HG03469 (cell line): Measurements from ENCODE around the gene UQCR11.
A peak's percentile ranks its signal among the peaks of the same experiment; 100 is the strongest.
"Not testable (repeated sequence)": the region's sequence is repeated elsewhere in the genome, so short reads cannot be mapped to it uniquely, and the experiment has no call there.

ENCODE experiments used
- ATAC-seq: cut with Tn5 transposase; IDR thresholded peaks from one replicate; pipeline ENCODE4 v1.9.1; 2021; ENCODE audit warnings: mild to moderate bottlenecking, moderate library complexity, moderate number of reproducible peaks; ENCODE audit not compliant: unreplicated experiment

Gene UQCR11

DNA sequence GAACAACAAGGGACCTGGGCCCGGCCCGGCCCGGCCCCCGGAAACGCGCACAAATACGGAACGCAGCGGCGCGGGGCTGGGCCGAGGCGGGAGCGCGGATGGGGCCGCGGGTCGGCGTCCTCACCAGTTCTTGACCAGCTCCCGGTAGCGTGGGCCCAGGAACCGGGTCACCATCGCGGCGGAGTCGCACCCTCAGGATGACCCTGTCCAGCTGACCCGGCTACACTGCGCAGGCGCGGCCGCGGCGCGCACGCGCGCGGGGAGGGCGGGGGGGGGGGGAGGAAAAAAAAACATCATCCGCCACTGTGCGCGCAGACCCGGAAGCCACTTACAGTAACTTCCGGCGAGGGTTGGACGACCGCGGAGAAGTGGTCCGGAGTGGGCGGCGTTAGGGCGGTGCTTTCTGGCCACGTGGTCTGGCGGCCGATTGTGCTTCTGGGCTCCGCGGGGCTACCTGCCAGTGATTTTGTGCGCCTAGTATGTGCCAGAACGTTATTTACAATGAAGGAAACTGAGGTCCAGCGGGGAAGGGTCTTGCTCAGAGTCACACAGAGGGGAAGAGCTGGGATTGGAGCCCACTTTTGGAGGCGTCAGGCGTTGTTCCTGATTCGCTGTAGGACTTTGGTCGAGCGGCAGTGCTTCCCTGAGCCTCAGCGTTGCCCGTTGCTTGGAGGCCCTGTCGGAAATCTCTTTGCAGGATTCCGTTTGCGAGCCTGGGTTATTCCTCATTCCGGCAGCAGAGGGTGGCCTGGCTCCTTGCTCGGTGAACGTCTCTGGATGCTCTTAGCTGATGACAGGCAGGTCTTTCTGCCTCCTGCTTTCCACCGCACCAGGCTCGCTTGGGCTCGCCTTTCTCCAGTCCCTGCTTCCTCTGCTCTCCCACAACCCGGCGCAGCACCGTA, at the start of gene UQCR11:
Gene UQCR11 (minus strand): TSS at position 227 of the 902 bp plus-strand sequence. CDS start 53 bp downstream, at position 174.
- no peak for ATAC-seq

GRCh38 chr19:1654178-1654792, 49.0 kb upstream of the UQCR11 start:
- no peak for ATAC-seq

DNA sequence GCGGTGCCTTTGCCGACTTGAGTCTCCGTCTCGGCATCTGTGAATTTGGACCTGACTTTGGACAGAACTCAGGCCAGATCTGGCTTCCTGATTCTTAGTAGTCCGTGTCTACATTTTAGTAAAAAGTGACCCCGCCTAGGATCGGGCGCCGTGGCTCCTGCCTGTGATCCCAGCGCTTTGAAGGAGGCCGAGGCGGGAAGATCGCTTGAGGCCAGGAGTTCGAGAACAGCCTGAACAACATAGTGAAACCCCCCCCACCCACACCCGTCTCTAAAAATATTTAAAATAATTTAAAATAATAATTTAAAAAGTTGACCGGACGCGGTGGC, 48.0 kb upstream of the UQCR11 start:
- no peak for ATAC-seq

GRCh38 chr19:1652471-1653299, 47.4 kb upstream of the UQCR11 start, which contains the start of gene TCF3:
TSS of gene TCF3 (minus strand) at chr19:1652615. CDS start at chr19:1650248, 2,367 bp downstream.
- peak; percentile 45 for ATAC-seq

GRCh38 chr19:1651568-1652291, 46.5 kb upstream of the UQCR11 start:
- ATAC-seq, result no peak

GRCh38 chr19:1650650-1651567, 45.6 kb upstream of the UQCR11 start:
- no peak for ATAC-seq

- no peak for ATAC-seq
These were observed 44.7 kb upstream of the UQCR11 start for GRCh38 chr19:1649706-1650649.

DNA sequence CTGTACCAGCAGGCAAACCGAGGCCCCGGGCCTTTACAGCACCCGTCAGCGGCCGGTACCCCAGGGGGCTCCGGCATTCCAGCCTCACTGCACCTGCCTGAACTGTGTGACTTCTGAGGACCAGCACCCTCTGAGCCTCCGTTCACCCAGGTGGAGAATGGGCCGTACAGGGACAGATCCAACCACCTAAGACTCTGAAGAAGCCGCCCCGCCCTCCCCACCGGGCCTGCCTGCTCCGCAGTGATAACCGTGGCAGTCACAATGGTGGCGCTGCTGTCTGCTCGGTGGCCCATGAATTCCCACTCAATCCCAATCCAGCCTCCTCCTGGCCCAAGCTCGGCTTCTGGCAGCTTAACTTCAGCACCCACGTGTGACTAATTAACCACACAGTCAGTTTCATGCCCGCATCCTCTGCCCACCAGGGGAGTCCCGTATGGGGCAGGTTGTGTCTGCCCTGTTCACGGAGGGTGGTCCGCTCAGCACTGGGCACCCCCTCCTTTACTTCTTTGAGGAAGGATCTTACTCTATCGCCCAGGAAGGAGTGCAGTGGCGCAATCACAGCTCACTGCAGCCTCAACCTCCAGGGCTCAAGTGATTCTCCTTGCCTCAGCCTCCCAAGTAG, 43.8 kb upstream of the UQCR11 start:
- no peak for ATAC-seq

- ATAC-seq, result no peak
These were observed 43.2 kb upstream of the UQCR11 start for GRCh38 chr19:1648459-1648849.

DNA sequence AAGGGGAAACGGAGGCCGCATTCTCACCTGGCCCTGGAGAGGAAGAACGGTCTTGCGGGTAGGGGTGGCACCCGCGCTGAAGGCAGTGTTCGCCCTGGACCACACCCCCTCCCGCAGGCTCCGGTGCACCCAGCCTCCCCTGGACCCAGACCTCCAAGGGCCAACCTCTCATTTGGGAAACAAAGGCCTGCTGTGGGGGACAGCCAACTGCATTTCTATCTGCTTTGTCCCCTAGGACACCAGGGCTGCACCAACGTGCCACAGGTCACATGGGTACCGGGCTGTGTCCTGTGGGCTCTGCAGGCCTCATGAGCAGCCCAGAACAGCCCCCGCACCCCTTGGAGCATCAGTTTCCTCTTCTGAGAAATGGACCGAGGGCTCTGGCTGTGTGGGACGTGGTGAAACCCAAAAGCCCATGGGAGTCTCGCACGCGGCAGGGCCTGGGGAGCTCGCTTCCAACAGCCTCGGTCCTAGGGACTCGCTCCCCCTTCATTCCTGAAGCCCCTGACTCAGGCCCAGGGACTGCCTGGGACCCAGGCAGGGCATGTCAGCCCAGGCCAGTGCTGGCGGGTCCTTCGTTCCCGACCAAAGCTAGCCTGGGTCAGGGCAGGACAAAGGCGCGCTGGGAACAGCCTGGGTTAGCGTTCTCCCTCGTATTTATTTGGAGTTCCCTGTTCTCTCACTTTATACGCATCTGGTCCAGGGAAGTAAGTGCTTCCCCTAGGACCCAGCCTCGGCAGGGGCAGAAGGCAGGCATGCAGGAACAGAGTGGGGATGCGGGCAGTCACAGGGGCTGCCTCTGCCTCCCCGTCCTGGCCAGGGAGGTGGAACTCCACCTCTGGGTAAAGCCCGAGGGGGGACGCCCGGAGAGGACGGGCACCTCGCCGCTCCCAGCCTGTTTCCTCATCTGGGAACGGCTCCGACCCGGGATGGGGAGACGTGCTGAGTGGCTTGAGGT, 42.5 kb upstream of the UQCR11 start:
- no peak for ATAC-seq

DNA sequence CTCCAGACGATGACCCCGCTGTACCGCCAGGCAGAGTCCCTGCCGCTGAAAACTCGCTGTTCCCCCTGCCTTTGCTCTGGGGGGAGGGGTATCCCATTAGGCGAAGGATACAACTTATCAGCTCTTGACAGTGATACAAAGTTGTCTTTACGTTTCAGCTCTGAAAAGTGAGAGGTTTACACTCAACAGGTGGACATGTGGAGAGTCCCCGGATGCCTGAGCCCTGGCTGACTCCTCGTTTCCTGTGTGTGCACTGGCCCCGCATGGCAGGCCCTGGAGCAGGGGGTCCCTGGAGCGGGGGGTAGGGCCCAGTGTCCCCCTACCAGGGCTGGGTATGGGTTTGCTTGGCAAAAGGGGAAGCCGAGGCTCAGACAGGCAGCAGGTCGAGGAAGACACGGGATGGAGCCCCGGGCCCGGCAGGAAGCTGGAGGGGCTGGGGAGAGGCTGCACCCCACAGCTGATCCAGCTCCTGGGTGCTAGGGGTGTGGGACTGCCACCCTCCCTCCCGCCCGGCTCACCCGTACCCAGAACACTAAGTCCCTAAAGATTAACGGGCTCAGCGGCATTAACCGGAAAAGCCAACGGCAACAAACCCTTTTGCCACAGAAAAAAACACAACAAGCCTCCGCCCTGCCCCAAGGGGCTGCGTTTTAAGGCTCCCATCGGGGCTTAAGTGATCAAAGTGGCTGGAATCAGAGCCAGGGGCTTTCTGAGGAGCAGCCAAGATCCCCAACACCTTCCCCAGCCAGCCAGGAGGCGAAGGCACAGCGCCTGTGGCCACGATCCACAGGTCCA, 41.6 kb upstream of the UQCR11 start:
- ATAC-seq, result no peak

DNA sequence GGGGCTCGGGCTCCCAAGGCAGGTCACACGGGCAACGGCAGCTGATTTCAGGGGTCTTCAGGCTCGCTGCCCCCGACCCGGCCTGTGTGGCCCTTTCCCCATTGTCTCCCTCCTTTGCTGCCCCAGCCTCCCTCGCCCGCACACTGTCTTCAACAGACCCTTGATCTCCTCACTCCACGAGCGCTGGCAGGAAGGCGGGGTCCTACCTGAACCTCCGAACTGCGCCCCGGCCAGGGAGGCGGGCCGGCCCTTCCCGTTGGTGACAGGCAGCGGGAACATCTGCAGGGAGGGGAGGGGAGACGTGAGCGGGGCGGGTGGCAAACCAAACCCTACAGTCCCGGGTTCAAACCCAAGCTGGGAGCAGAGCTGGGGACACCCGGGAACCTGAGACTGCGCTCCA, 40.9 kb upstream of the UQCR11 start:
- ATAC-seq, result no peak

GRCh38 chr19:1645299-1645698, 40.0 kb upstream of the UQCR11 start:
- no peak for ATAC-seq

DNA sequence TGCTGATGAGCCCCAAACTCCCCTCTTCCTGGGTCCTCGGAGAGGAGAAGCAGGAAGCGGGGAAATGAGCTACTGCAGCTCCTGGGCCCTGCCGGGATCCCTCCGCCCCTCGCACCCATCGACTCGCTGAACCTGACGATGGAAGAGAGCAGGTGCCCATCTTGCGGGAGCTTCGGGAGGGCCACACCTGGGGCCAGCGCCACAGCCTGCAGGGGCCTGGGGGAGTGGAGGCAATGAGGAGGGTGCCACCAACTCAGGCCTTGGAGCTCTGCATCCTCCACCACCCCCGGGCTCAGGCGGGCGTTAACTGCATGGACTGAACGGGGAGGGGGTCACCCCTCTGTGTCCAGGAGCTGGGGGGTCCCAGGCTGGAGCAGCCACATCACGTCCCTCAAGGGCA, 38.8 kb upstream of the UQCR11 start:
- ATAC-seq, result no peak

DNA sequence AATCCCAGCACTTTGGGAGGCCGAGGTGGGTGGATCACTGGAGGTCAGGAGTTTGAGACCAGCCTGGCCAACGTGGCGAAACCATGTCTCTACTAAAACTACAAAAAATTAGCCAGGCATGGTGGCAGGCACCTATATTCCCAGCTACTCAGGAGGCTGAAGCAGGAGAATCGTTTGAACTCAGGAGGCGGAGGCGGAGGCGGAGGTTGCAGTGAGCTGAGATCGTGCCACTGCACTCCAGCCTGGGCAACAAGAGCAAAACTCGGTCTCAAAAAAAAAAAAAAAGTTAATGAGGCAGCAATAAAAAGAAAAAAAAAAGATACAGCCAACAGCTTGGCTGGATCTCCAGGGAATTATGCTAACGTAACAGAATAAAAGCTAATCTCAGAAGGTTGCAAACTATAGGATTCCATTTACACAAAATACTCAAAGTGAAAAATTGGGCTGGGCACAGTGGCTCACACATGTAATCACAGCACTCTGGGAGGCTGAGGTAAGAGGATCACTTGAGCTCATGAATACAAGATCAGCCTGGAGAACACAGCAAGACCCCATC, 35.7 kb upstream of the UQCR11 start:
- ATAC-seq, result not testable (repeated sequence)
